Tibial artery (tissue), 4 donors: ENCODE measurements around the gene SSR1.
A peak's percentile ranks its signal among the peaks of the same experiment; 100 is the strongest.

Experiments used
- DNase-seq, 2 donors: peaks; one replicate each; pipeline ENCODE4 v3.0.0-alpha.2; 2019
- H3K27ac ChIP-seq, 2 donors: fragments of 200-600 bp; sonication (generic) in 1 of 2; 1 replicate in 1 of 2; 2 replicates in 1 of 2; pipeline ENCODE4 v1.5.1; 2018 to 2019; ENCODE audit warnings: mild to moderate bottlenecking in 1 of 2
- H3K27me3 ChIP-seq, 2 donors: fragments of 200-600 bp; sonication (generic) in 1 of 2; one replicate each; pipeline versions ENCODE4 v1.5.1 to v1.6.0; 2016 to 2019
- H3K36me3 ChIP-seq, 3 donors: fragments of 200-600 bp; sonication (generic) in 2 of 3; one replicate each; pipeline ENCODE4 v1.5.1; 2016 to 2019; ENCODE audit warnings: mild to moderate bottlenecking in 2 of 3
- H3K4me1 ChIP-seq, 4 donors: fragments of 200-600 bp; sonication (generic) in 2 of 4; 1 replicate in 3 of 4; 2 replicates in 1 of 4; pipeline ENCODE4 v1.5.1; 2016 to 2019
- H3K4me3 ChIP-seq, 2 donors: fragments of 200-600 bp; sonication (generic) in 1 of 2; 1 replicate in 1 of 2; 2 replicates in 1 of 2; pipeline ENCODE4 v1.5.1; 2018 to 2019; ENCODE audit warnings: mild to moderate bottlenecking in 2 of 2
- H3K9me3 ChIP-seq, 3 donors: fragments of 200-600 bp; sonication (generic) in 1 of 3; one replicate each; pipeline ENCODE4 v1.5.1; 2016 to 2019
- CTCF ChIP-seq, 2 experiments: fragments of 200-600 bp in 1 of 2; fragments of 450-650 bp in 1 of 2; IDR thresholded peaks; one replicate each; pipeline ENCODE4 v1.5.1; 2017 to 2019; ENCODE audit warnings: antibody characterized with exemption in 2 of 2, mild to moderate bottlenecking in 1 of 2, moderate library complexity in 1 of 2
- intact Hi-C: fragments of 100-400 bp; cut with DNase I; formaldehyde crosslinking; loops from one replicate; pipeline ENCODE4 v1.15.0; 2023; ENCODE audit warnings: low total_unique reads

Gene SSR1

GRCh38 chr6:7255918-7256317 lies 57.1 kb downstream of the SSR1 start:
- H3K27me3 ChIP-seq: no peaks in the 10 kb centered on the region
- DNase-seq: no peak
- intact Hi-C loops: no loop called here
- H3K27ac ChIP-seq: no peak overlapping the region
- TF ChIP-seq CTCF (IDR thresholded peaks at IDR 0.05): no peak
- H3K4me1 ChIP-seq: peaks cover 0 to 8% (median 4%) of the 10 kb centered on the region in 4 donors
- peaks cover 0 to 7% (median 5%) of the 10 kb centered on the region in 3 donors for H3K9me3 ChIP-seq
- H3K4me3 ChIP-seq: no peak overlapping the region
- peaks cover 0 to 12% (median 0%) of the 10 kb centered on the region in 3 donors for H3K36me3 ChIP-seq

GRCh38 chr6:7254980-7255835 lies 57.8 kb downstream of the SSR1 start:
- peaks cover 0 to 7% (median 5%) of the 10 kb centered on the region in 3 donors for H3K9me3 ChIP-seq
- no peak overlapping the region for H3K4me3 ChIP-seq
- DNase-seq: no peak
- TF ChIP-seq CTCF (IDR thresholded peaks at IDR 0.05): no peak
- no peak overlapping the region for H3K27ac ChIP-seq
- intact Hi-C loops: no loop called here
- peaks cover under 1 to 18% (median 4%) of the 10 kb centered on the region in 3 donors for H3K36me3 ChIP-seq
- H3K4me1 ChIP-seq: peaks cover 0 to under 1% (median 0%) of the 10 kb centered on the region in 4 donors
- no peaks in the 10 kb centered on the region for H3K27me3 ChIP-seq

- peak in 1 of 2 donors; percentile 53 for DNase-seq
Measured at GRCh38 chr6:7252390-7252789, 60.6 kb downstream of the SSR1 start.

GRCh38 chr6:7251646-7252260 lies 61.2 kb downstream of the SSR1 start:
- Histone ChIP-seq H3K4me3 (no peak overlapping the region), H3K27ac (no peak overlapping the region)

More at GRCh38 chr6:7252390-7252789, 60.6 kb downstream of the SSR1 start:
- H3K4me3 ChIP-seq: no peak overlapping the region
- TF ChIP-seq CTCF (IDR thresholded peaks at IDR 0.05): no peak
- H3K9me3 ChIP-seq: peaks cover 0 to 7% (median 5%) of the 10 kb centered on the region in 3 donors
- intact Hi-C loops: no loop called here
- H3K27me3 ChIP-seq: no peaks in the 10 kb centered on the region
- no peak overlapping the region for H3K27ac ChIP-seq
- no peaks in the 10 kb centered on the region for H3K4me1 ChIP-seq
- peaks cover 26 to 46% (median 29%) of the 10 kb centered on the region in 3 donors for H3K36me3 ChIP-seq

GRCh38 chr6:7250812-7251211 lies 62.2 kb downstream of the SSR1 start:
- H3K36me3 ChIP-seq: peaks cover 39 to 62% (median 41%) of the 10 kb centered on the region in 3 donors
- peaks cover 0 to 5% (median 4%) of the 10 kb centered on the region in 3 donors for H3K9me3 ChIP-seq
- H3K27ac ChIP-seq: no peak overlapping the region
- no peak for DNase-seq
- TF ChIP-seq CTCF (IDR thresholded peaks at IDR 0.05): no peak
- no peak overlapping the region for H3K4me3 ChIP-seq
- intact Hi-C loops: no loop called here
- no peaks in the 10 kb centered on the region for H3K27me3 ChIP-seq
- H3K4me1 ChIP-seq: no peaks in the 10 kb centered on the region

More at GRCh38 chr6:7251646-7252260, 61.2 kb downstream of the SSR1 start:
- TF ChIP-seq CTCF (IDR thresholded peaks at IDR 0.05): no peak
- no peak for DNase-seq
- Histone ChIP-seq H3K4me1 (no peaks in the 10 kb centered on the region), H3K9me3 (peaks cover 0 to 7% (median 5%) of the 10 kb centered on the region in 3 donors), H3K27me3 (no peaks in the 10 kb centered on the region), H3K36me3 (peaks cover 32 to 53% (median 34%) of the 10 kb centered on the region in 3 donors)
- intact Hi-C loops: no loop called here
